Activated naive CD4-positive, alpha-beta T cell treated with anti-CD3 and anti-CD28 coated beads, Interleukin-2, amount 50 U/mL, for 72 hours (primary cell): ENCODE results near the gene FBXO11. TPM values are rescaled to one million over a fixed set of nuclear protein-coding genes. Genes with fewer than 3 reads are reported as not detected.
"Not testable (repeated sequence)": the region's sequence is repeated elsewhere in the genome, so short reads cannot be mapped to it uniquely, and the experiment has no call there.

Source experiments
- ATAC-seq, 2 donors: fragments of 150-1000 bp; cut with Tn5 transposase; 2 replicates each; pipeline ENCODE4 v1.10.0; 2021; ENCODE audit warnings: mild to moderate bottlenecking in 2 of 2, moderate library complexity in 2 of 2
- DNase-seq, 2 donors: peaks; one replicate each; pipeline ENCODE4 v3.0.0; 2021 to 2022; ENCODE audit warnings: low spot score in 2 of 2
- H3K27ac Mint-ChIP-seq, 2 donors: one replicate each; pipeline ENCODE4 v1.8.0; 2022; ENCODE audit warnings: mild to moderate bottlenecking in 2 of 2, mixed read lengths in 2 of 2
- H3K36me3 Mint-ChIP-seq, 2 donors: one replicate each; pipeline ENCODE4 v1.8.0; 2022; ENCODE audit warnings: mixed read lengths in 2 of 2
- H3K9me3 Mint-ChIP-seq, 2 donors: one replicate each; pipeline ENCODE4 v1.8.0; 2022; ENCODE audit warnings: mixed read lengths in 2 of 2
- total RNA-seq, 2 donors: library from RNA; stranded (reverse); gene quantifications; one replicate each; pipeline ENCODE4 v1.2.3, GENCODE V29; 2022

Gene FBXO11
- total RNA-seq: 10 to 100 TPM; 42.2 to 54.2 TPM

GRCh38 chr2:47906157-47907038, at the start of gene FBXO11:
Gene FBXO11 (minus strand): TSS chr2:47906498. CDS start chr2:47905720, 778 bp downstream.
- DNase-seq (peak; percentile 90 to 94), ATAC-seq (peak; percentile 89 to 90)
- peaks cover 7 to 12% of the 10 kb centered on the region in 2 donors for H3K36me3 Mint-ChIP-seq
- H3K9me3 Mint-ChIP-seq: no peaks in the 10 kb centered on the region
- peak within 1 kb of the TSS; percentile 91 to 96 for H3K27ac Mint-ChIP-seq

GRCh38 chr2:47950340-47951301, 44.3 kb upstream of the FBXO11 start:
- no peak for DNase-seq
- no peak for ATAC-seq
- Mint-ChIP-seq H3K27ac (no peak overlapping the region), H3K9me3 (no peaks in the 10 kb centered on the region), H3K36me3 (no peaks in the 10 kb centered on the region)

GRCh38 chr2:47946593-47946992, 40.3 kb upstream of the FBXO11 start:
- Mint-ChIP-seq H3K9me3 (no peaks in the 10 kb centered on the region), H3K27ac (no peak overlapping the region), H3K36me3 (no peaks in the 10 kb centered on the region)
- no peak for DNase-seq
- no peak for ATAC-seq

- no peak for ATAC-seq
- no peak for DNase-seq
- Mint-ChIP-seq H3K9me3 (no peaks in the 10 kb centered on the region), H3K36me3 (no peaks in the 10 kb centered on the region), H3K27ac (no peak overlapping the region)
Observed at GRCh38 chr2:47945046-47945781, 38.9 kb upstream of the FBXO11 start.

- ATAC-seq (no peak), DNase-seq (no peak)
- Mint-ChIP-seq H3K27ac (no peak overlapping the region), H3K36me3 (no peaks in the 10 kb centered on the region), H3K9me3 (no peaks in the 10 kb centered on the region)
Observed at GRCh38 chr2:47941936-47942335, 35.6 kb upstream of the FBXO11 start.

GRCh38 chr2:47937677-47938076, 31.4 kb upstream of the FBXO11 start:
- no peaks in the 10 kb centered on the region for H3K9me3 Mint-ChIP-seq
- H3K36me3 Mint-ChIP-seq: no peaks in the 10 kb centered on the region
- ATAC-seq (no peak), DNase-seq (no peak)
- H3K27ac Mint-ChIP-seq: no peak overlapping the region

- no peak overlapping the region for H3K27ac Mint-ChIP-seq
Observed at GRCh38 chr2:47935071-47935470, 28.8 kb upstream of the FBXO11 start.

GRCh38 chr2:47918043-47918442, 11.7 kb upstream of the FBXO11 start:
- no peaks in the 10 kb centered on the region for H3K9me3 Mint-ChIP-seq
- no peak for ATAC-seq
- H3K36me3 Mint-ChIP-seq: no peaks in the 10 kb centered on the region
- no peak overlapping the region for H3K27ac Mint-ChIP-seq
- DNase-seq: no peak

More at GRCh38 chr2:47935071-47935470, 28.8 kb upstream of the FBXO11 start:
- no peak for ATAC-seq
- Mint-ChIP-seq H3K9me3 (no peaks in the 10 kb centered on the region), H3K36me3 (no peaks in the 10 kb centered on the region)
- no peak for DNase-seq

- no peak for DNase-seq
- no peaks in the 10 kb centered on the region for H3K36me3 Mint-ChIP-seq
- H3K9me3 Mint-ChIP-seq: no peaks in the 10 kb centered on the region
- H3K27ac Mint-ChIP-seq: no peak overlapping the region
- ATAC-seq: no peak
Observed at GRCh38 chr2:47917276-47917961, 11.1 kb upstream of the FBXO11 start.

- no peaks in the 10 kb centered on the region for H3K9me3 Mint-ChIP-seq
- DNase-seq: no peak
Observed at GRCh38 chr2:47916412-47916811, 10.1 kb upstream of the FBXO11 start.

GRCh38 chr2:47910662-47911061, 4.4 kb upstream of the FBXO11 start:
- not testable (repeated sequence) for H3K9me3 Mint-ChIP-seq, ATAC-seq, DNase-seq, H3K27ac Mint-ChIP-seq, H3K36me3 Mint-ChIP-seq

More at GRCh38 chr2:47916412-47916811, 10.1 kb upstream of the FBXO11 start:
- no peak for ATAC-seq
- Mint-ChIP-seq H3K27ac (peak overlapping the region in 1 of 2 donors; percentile 52), H3K36me3 (no peaks in the 10 kb centered on the region)

GRCh38 chr2:47908682-47909081, 2.4 kb upstream of the FBXO11 start:
- no peaks in the 10 kb centered on the region for H3K9me3 Mint-ChIP-seq
- no peak for DNase-seq
- H3K36me3 Mint-ChIP-seq: peaks cover 7 to 12% of the 10 kb centered on the region in 2 donors
- ATAC-seq: no peak
- H3K27ac Mint-ChIP-seq: no peak overlapping the region

- peaks cover 7 to 12% of the 10 kb centered on the region in 2 donors for H3K36me3 Mint-ChIP-seq
- ATAC-seq (no peak), DNase-seq (no peak)
- no peaks in the 10 kb centered on the region for H3K9me3 Mint-ChIP-seq
- peak overlapping the region; percentile 84 to 91 for H3K27ac Mint-ChIP-seq
Observed at GRCh38 chr2:47907039-47907781, 912 bp upstream of the FBXO11 start.

GRCh38 chr2:47905386-47906156, 727 bp downstream of the FBXO11 start:
- Mint-ChIP-seq H3K27ac (peak overlapping the region; percentile 60 to 91), H3K9me3 (no peaks in the 10 kb centered on the region), H3K36me3 (peaks cover 7 to 12% of the 10 kb centered on the region in 2 donors)
- peak; percentile 0 to 3 for ATAC-seq
- peak; percentile 56 to 65 for DNase-seq
